Central memory CD8-positive, alpha-beta T cell (primary cell): ENCODE measurements around the gene FKBP6.
"Not testable (repeated sequence)": the region's sequence is repeated elsewhere in the genome, so short reads cannot be mapped to it uniquely, and the experiment has no call there.

Experiments used
- ATAC-seq: fragments of 150-1000 bp; cut with Tn5 transposase; replicated peaks from 2 replicates; pipeline ENCODE4 v1.10.0; 2022; ENCODE audit warnings: mild to moderate bottlenecking, moderate FRiP score, moderate number of reproducible peaks; ENCODE audit not compliant: poor library complexity, severe bottlenecking; ENCODE audit errors: extremely low read depth
- DNase-seq, 2 donors: peaks; one replicate each; pipeline ENCODE4 v3.0.0; 2021; ENCODE audit warnings: low spot score in 2 of 2
- H3K27ac Mint-ChIP-seq: one replicate; pipeline ENCODE4 v1.8.0; 2022; ENCODE audit warnings: low read depth, mild to moderate bottlenecking, moderate library complexity, mixed read lengths
- H3K27me3 Mint-ChIP-seq: one replicate; pipeline ENCODE4 v1.8.0; 2022; ENCODE audit warnings: mixed read lengths
- H3K36me3 Mint-ChIP-seq: one replicate; pipeline ENCODE4 v1.8.0; 2022; ENCODE audit warnings: mild to moderate bottlenecking, moderate library complexity, mixed read lengths; ENCODE audit not compliant: insufficient read depth
- H3K4me1 Mint-ChIP-seq: one replicate; pipeline ENCODE4 v1.8.0; 2022; ENCODE audit warnings: mixed read lengths
- H3K4me3 Mint-ChIP-seq: one replicate; pipeline ENCODE4 v1.8.0; 2022; ENCODE audit warnings: mild to moderate bottlenecking, moderate library complexity, mixed read lengths
- H3K9me3 Mint-ChIP-seq: one replicate; pipeline ENCODE4 v1.8.0; 2022; ENCODE audit warnings: mixed read lengths

Gene FKBP6

GRCh38 chr7:73351447-73352167 is 23.6 kb downstream of the FKBP6 start:
- Mint-ChIP-seq H3K36me3 (peaks cover 1% of the 10 kb centered on the region), H3K4me3 (no peak overlapping the region), H3K4me1 (no peaks in the 10 kb centered on the region), H3K27ac (no peak overlapping the region), H3K27me3 (peaks cover 16% of the 10 kb centered on the region), H3K9me3 (peaks cover 6% of the 10 kb centered on the region)
- ATAC-seq (no peak), DNase-seq (no peak)

GRCh38 chr7:73352784-73353183 is 24.8 kb downstream of the FKBP6 start:
- no peak overlapping the region for H3K4me3 Mint-ChIP-seq
- peaks cover 6% of the 10 kb centered on the region for H3K9me3 Mint-ChIP-seq
- no peak for DNase-seq
- H3K27me3 Mint-ChIP-seq = peaks cover 9% of the 10 kb centered on the region
- H3K36me3 Mint-ChIP-seq = peaks cover 1% of the 10 kb centered on the region
- no peak for ATAC-seq
- H3K27ac Mint-ChIP-seq = no peak overlapping the region
- H3K4me1 Mint-ChIP-seq = no peaks in the 10 kb centered on the region

GRCh38 chr7:73353243-73353642 is 25.3 kb downstream of the FKBP6 start:
- no peak overlapping the region for H3K27ac Mint-ChIP-seq
- H3K9me3 Mint-ChIP-seq = peaks cover 6% of the 10 kb centered on the region
- H3K36me3 Mint-ChIP-seq = peaks cover 1% of the 10 kb centered on the region
- H3K27me3 Mint-ChIP-seq = peaks cover 4% of the 10 kb centered on the region
- no peak for DNase-seq
- no peak overlapping the region for H3K4me3 Mint-ChIP-seq
- ATAC-seq = no peak
- H3K4me1 Mint-ChIP-seq = no peaks in the 10 kb centered on the region

- Mint-ChIP-seq H3K27ac (no peak overlapping the region), H3K36me3 (peaks cover 1% of the 10 kb centered on the region), H3K9me3 (peaks cover 6% of the 10 kb centered on the region), H3K4me1 (peaks cover under 1% of the 10 kb centered on the region), H3K27me3 (peaks cover 4% of the 10 kb centered on the region), H3K4me3 (no peak overlapping the region)
- no peak for DNase-seq
- no peak for ATAC-seq
Measured at GRCh38 chr7:73354196-73354595, 26.2 kb downstream of the FKBP6 start.

GRCh38 chr7:73354821-73355220 is 26.9 kb downstream of the FKBP6 start:
- peaks cover 5% of the 10 kb centered on the region for H3K4me1 Mint-ChIP-seq
- peaks cover 1% of the 10 kb centered on the region for H3K36me3 Mint-ChIP-seq
- H3K4me3 Mint-ChIP-seq = no peak overlapping the region
- peaks cover 6% of the 10 kb centered on the region for H3K9me3 Mint-ChIP-seq
- ATAC-seq (no peak), DNase-seq (no peak)
- H3K27ac Mint-ChIP-seq = no peak overlapping the region
- peaks cover 10% of the 10 kb centered on the region for H3K27me3 Mint-ChIP-seq

GRCh38 chr7:73356159-73356558 is 28.2 kb downstream of the FKBP6 start:
- peaks cover 6% of the 10 kb centered on the region for H3K9me3 Mint-ChIP-seq
- H3K4me1 Mint-ChIP-seq = peaks cover 5% of the 10 kb centered on the region
- no peak for DNase-seq
- peaks cover 1% of the 10 kb centered on the region for H3K36me3 Mint-ChIP-seq
- no peak overlapping the region for H3K4me3 Mint-ChIP-seq
- peaks cover 19% of the 10 kb centered on the region for H3K27me3 Mint-ChIP-seq
- no peak for ATAC-seq
- H3K27ac Mint-ChIP-seq = no peak overlapping the region

- DNase-seq (no peak), ATAC-seq (no peak)
- peak overlapping the region; percentile 79 for H3K27ac Mint-ChIP-seq
- H3K9me3 Mint-ChIP-seq = no peaks in the 10 kb centered on the region
- peaks cover 5% of the 10 kb centered on the region for H3K4me1 Mint-ChIP-seq
- no peak overlapping the region for H3K4me3 Mint-ChIP-seq
- H3K27me3 Mint-ChIP-seq = peaks cover 29% of the 10 kb centered on the region
- H3K36me3 Mint-ChIP-seq = no peaks in the 10 kb centered on the region
Measured at GRCh38 chr7:73358590-73359275, 30.8 kb downstream of the FKBP6 start.

GRCh38 chr7:73359306-73359705 is 31.3 kb downstream of the FKBP6 start:
- ATAC-seq = no peak
- peak overlapping the region; percentile 79 for H3K27ac Mint-ChIP-seq
- H3K4me3 Mint-ChIP-seq = no peak overlapping the region

GRCh38 chr7:73359746-73360375 is 31.9 kb downstream of the FKBP6 start:
- Mint-ChIP-seq H3K27me3 (peaks cover 29% of the 10 kb centered on the region), H3K36me3 (no peaks in the 10 kb centered on the region), H3K9me3 (no peaks in the 10 kb centered on the region), H3K27ac (peak overlapping the region; percentile 79), H3K4me3 (no peak overlapping the region), H3K4me1 (peaks cover 5% of the 10 kb centered on the region)
- ATAC-seq (no peak), DNase-seq (no peak)

More at GRCh38 chr7:73359306-73359705, 31.3 kb downstream of the FKBP6 start:
- Mint-ChIP-seq H3K4me1 (peaks cover 5% of the 10 kb centered on the region), H3K36me3 (no peaks in the 10 kb centered on the region), H3K27me3 (peaks cover 29% of the 10 kb centered on the region), H3K9me3 (no peaks in the 10 kb centered on the region)
- DNase-seq = no peak

- not testable (repeated sequence) for H3K9me3 Mint-ChIP-seq, H3K36me3 Mint-ChIP-seq, H3K4me3 Mint-ChIP-seq, H3K27ac Mint-ChIP-seq, H3K4me1 Mint-ChIP-seq, ATAC-seq, DNase-seq
- peaks cover 29% of the 10 kb centered on the region for H3K27me3 Mint-ChIP-seq
Measured at GRCh38 chr7:73360590-73360989, 32.6 kb downstream of the FKBP6 start.

- peaks cover 5% of the 10 kb centered on the region for H3K4me1 Mint-ChIP-seq
- ATAC-seq = no peak
- H3K4me3 Mint-ChIP-seq = no peak overlapping the region
- no peaks in the 10 kb centered on the region for H3K36me3 Mint-ChIP-seq
- H3K27me3 Mint-ChIP-seq = peaks cover 40% of the 10 kb centered on the region
- H3K27ac Mint-ChIP-seq = no peak overlapping the region
- H3K9me3 Mint-ChIP-seq = no peaks in the 10 kb centered on the region
- DNase-seq = no peak
Measured at GRCh38 chr7:73363225-73364005, 35.5 kb downstream of the FKBP6 start.

GRCh38 chr7:73364006-73364728 is 36.2 kb downstream of the FKBP6 start:
- Mint-ChIP-seq H3K36me3 (no peaks in the 10 kb centered on the region), H3K27me3 (peaks cover 40% of the 10 kb centered on the region)
- ATAC-seq = no peak

More at GRCh38 chr7:73364006-73364728, 36.2 kb downstream of the FKBP6 start:
- no peak overlapping the region for H3K27ac Mint-ChIP-seq
- DNase-seq = no peak
- peaks cover 5% of the 10 kb centered on the region for H3K4me1 Mint-ChIP-seq
- no peak overlapping the region for H3K4me3 Mint-ChIP-seq
- no peaks in the 10 kb centered on the region for H3K9me3 Mint-ChIP-seq
